Activated T-cell treated with anti-CD3 and anti-CD28 coated beads for 1 hour (primary cell): Measurements from ENCODE around the gene SH3YL1.
A peak's percentile ranks its signal among the peaks of the same experiment; 100 is the strongest.

Experiments
- DNase-seq: peaks from one replicate; pipeline ENCODE4 v3.0.0-alpha.2; 2020; ENCODE audit warnings: low read depth

SH3YL1 gene, protein sequence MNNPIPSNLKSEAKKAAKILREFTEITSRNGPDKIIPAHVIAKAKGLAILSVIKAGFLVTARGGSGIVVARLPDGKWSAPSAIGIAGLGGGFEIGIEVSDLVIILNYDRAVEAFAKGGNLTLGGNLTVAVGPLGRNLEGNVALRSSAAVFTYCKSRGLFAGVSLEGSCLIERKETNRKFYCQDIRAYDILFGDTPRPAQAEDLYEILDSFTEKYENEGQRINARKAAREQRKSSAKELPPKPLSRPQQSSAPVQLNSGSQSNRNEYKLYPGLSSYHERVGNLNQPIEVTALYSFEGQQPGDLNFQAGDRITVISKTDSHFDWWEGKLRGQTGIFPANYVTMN

GRCh38 chr2:263774-264492 is at the start of gene SH3YL1:
SH3YL1 (minus strand) TSS chr2:264032; CDS start chr2:263984, 48 bp downstream.
- peak; percentile 40 for DNase-seq

DNA sequence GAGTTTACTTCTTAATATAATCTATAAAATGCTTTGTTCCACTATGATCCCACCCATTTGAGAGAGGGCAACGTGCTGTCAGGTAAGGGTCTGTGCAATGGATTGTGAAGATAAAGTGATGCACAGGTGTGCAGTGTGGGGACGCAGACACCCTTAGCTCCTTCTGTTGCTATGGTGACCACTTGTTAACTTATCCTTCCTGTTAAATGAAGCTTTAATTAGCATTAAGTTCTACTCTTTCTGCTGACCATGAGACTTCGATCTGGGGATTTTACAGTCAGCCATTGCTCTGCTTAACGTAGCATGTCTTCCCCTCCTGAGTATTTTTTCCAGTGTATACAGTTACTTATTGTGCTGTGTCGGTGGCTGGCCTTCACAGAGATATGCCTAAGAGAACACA is 47.2 kb upstream of the SH3YL1 start:
- DNase-seq: no peak

DNA sequence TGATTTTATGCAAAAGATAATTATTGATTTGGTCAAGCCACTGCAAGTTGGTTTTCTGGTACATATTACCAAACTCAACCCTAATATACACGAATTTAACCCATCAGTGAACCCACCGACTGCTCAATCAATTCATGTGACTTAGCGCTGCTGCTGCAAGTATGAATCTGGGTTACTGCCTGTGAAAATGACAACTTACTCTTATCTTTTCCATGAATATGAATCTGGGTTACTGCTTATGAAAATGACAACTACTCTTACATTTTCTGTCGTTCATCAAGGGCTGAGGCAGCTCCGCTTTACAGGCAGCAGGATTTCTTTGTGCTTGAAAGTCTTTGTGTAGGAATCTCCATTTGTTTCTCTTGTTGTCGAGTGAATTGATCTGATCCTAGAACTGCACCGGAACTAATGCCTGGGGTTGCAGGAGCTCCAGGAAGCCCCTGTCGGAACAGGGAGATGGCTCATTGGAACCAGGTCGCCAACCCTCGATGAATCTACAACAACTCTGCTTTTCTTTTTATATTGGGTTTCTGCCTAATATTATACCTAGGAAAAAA is 46.2 kb upstream of the SH3YL1 start:
- no peak for DNase-seq

GRCh38 chr2:309148-309953 is 45.5 kb upstream of the SH3YL1 start:
- DNase-seq: no peak

DNA sequence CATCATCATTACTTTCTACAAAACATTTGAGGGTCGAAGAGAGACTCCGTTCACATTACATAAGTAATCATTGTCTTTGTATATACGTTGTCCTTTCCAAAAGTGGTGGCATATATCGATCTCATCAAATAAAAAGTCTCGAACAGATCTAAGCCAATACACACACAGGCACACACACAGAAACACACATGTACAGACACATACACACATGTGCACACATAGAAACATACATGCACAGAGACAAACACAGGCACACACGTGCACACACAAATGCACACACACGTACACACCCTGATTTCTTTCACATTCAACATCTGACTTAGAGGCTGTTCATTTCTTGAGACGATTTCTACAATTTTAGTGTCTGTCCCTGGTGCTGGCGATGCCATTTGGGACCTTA is 41.5 kb upstream of the SH3YL1 start:
- no peak for DNase-seq

DNA sequence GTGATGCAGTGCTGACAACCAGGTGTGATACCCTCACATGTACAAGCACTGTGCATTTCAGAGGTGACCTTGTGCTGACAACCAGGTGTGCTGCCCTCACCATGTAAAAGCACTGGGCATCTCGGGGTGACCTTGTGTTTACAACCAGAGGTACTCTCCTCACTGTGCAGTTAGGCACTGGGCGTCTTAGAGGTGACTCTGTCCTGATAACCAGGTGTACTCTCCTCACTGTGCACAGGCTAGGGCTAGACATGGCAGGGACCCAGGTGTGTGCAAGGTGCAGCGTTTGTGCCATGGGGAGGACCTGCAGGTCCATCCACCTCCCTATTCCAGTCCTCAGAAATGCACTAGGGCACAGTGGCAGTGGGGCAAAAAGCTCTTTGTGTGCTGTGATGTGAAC is 32.5 kb upstream of the SH3YL1 start:
- no peak for DNase-seq

GRCh38 chr2:295090-295489 is 31.3 kb upstream of the SH3YL1 start:
- no peak for DNase-seq

DNA sequence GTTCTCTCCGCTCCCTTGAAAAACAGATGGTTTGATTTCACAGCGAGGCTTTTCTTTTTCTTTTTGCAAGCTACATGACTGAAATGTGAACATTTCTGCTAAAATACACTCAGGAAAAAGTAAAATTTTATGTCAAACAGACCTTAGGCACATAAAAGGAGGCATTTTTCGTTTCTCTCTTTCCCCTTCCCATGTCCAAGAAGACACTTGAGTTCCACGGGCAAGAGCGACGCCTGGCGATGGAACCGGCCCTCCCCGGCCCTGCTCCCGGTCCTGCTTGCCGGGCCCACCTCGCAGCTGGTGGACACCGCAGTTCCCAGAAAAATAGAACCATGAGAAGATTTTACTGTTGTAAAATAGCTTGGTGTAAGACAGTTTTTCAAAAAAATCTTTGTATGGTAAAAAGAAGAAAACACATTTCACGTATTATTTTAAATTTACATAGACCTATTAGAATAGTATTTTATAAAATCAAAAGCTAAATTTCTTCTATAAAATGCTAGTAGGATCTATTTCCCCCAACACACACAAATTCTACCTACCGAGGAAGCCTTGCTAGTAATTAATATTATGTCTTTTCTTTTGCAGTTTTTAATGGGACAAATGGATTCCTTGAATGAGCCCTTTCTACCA is 26.4 kb upstream of the SH3YL1 start:
- peak; percentile 37 for DNase-seq

- DNase-seq: no peak
Measured at GRCh38 chr2:289362-290089, 25.7 kb upstream of the SH3YL1 start.

DNA sequence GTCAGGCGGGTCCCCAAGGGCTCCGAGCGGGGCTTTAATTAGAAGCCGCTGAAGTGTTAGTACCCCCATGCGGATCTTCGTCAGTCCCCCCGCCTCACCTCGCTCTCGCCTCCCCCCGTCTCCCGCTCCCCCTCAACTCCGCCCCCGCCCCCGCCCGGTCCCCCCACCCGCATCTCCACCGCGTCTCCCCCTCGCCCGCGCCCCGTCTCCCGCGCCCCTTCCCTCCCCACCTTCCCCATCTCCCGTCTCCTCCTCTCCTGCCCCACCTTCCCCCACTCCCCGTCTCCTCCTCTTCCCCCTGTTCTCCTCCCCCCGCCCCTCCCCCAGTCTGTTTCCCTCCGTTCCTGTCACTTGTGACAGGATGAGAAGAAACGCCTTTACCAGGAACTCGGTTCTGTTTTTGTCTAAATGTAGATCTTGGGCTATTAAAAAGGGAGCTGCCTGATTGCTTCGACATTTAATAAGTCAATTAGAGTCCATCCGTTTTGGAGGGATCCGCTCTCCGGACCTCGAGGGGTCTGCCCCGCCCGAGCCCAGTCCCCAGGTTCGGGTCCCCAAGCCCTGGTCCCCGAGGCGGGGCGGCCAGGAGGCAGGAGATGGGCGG is 25.0 kb upstream of the SH3YL1 start:
- DNase-seq: no peak

- no peak for DNase-seq
Measured at GRCh38 chr2:287911-288757, 24.3 kb upstream of the SH3YL1 start, which contains the start of gene ALKAL2. ALKAL2 (minus strand) TSS chr2:288091; CDS start chr2:287835, 256 bp downstream.

- DNase-seq: no peak
Measured at GRCh38 chr2:287471-287885, 23.6 kb upstream of the SH3YL1 start.

GRCh38 chr2:286774-287392 is 23.1 kb upstream of the SH3YL1 start:
- no peak for DNase-seq

GRCh38 chr2:286035-286434 is 22.2 kb upstream of the SH3YL1 start:
- DNase-seq: no peak

DNA sequence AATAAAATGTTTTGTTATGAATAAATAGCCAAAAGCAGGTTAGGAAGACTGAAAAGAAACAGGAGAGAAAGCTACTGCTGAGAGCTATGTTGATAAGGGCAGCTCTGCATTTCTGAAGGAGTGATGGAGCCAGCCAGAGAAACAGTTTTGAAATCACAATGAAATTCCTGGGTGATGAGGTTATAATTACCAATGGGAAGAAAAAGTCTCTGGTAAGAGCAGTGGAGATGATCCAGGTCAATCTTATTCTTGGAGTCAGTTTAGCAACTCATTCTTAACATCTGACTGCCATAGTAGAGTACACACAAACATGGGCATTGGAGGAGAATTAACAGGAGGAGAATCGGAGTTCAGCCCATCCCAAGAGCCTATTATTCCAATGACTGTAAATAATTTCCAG is 21.7 kb upstream of the SH3YL1 start:
- no peak for DNase-seq

DNA sequence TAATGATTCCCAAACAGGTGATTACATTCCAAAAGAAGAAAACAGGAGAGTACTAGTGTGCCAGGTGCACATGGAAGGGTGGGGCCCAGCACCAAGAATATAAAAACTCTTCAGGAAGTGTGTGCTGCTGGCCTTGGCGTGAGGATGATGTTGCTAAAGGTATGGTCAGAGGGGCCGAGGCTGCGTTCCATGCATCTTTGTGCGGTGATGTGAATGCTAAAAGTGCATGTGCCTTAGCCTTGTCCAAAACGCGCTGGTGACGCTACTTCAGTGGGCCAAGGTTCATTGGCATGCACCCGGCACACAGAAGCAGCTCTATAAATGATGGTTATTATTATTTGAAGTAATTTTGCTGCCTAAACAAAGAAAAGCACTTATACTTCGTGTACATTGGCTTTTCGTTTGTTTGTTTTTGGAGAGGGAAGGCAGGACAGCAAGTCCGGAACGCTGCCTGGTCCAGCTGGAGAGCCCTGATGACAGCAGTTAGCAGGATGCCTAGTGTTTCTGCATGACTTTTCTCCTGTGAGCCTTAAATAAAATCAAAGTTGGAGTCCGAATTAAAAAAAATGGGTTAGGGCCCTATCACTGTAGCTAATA is 21.2 kb upstream of the SH3YL1 start:
- DNase-seq: no peak

GRCh38 chr2:283996-284794 is 20.4 kb upstream of the SH3YL1 start:
- DNase-seq: no peak
